Smooth muscle cell of the umbilical artery (primary cell): ENCODE data around the gene HOXA1. TPM values are rescaled to one million over a fixed set of nuclear protein-coding genes. Genes with fewer than 3 reads are reported as not detected.

Source experiments
- total RNA-seq: library from RNA; depleted of rRNA; stranded (reverse); fragments of >200 nt; gene quantifications from 2 replicates; pipeline ENCODE4 v1.2.3, GENCODE V29; 2014

Gene HOXA1
- total RNA-seq: 0.59 and 1.2 TPM in 2 replicates

DNA sequence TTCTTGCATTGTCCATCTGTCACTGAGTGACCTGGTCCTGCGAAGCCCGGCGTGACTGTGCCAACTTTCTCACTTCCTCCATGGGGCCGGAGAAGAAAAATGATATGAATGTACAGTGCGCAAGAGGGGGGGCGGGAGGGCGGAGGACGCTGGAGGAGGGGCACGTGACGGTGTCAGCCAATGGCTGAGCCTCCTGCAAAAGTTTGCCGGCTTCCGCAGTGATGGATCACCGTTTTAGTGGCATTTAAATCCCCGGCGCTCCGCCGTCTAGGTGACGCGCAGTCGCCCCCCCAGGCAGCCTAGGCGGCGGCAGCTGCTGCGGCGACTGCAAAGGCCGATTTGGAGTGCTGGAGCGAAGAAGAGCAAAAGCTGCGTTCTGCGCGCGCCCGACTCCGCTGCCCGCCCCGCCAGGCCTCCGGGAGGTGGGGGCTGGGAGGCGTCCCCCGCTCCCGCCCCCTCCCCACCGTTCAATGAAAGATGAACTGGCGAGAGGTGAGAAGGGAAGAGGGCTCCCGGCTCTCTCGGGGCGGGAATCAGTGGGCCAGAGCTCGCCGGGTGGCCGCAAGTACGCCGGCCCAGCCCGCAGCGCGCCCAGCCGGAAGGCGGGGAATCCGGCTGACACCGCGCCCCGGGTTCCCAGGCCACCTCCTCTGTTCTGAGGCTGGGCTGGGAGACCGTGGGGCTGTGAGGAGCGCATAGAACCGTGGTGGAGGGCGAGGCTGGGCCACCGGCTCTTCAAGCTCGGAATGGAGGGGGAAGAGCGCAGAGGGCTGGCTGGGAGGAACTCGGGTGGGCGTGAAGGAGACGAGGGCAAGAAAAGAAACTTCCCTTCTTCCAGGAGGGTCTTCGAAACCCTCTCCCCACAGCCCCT is at the start of gene HOXA1:
TSS of gene HOXA1 (minus strand) at position 104 of the 871 bp plus-strand sequence. CDS start at position 16, 88 bp downstream.

DNA sequence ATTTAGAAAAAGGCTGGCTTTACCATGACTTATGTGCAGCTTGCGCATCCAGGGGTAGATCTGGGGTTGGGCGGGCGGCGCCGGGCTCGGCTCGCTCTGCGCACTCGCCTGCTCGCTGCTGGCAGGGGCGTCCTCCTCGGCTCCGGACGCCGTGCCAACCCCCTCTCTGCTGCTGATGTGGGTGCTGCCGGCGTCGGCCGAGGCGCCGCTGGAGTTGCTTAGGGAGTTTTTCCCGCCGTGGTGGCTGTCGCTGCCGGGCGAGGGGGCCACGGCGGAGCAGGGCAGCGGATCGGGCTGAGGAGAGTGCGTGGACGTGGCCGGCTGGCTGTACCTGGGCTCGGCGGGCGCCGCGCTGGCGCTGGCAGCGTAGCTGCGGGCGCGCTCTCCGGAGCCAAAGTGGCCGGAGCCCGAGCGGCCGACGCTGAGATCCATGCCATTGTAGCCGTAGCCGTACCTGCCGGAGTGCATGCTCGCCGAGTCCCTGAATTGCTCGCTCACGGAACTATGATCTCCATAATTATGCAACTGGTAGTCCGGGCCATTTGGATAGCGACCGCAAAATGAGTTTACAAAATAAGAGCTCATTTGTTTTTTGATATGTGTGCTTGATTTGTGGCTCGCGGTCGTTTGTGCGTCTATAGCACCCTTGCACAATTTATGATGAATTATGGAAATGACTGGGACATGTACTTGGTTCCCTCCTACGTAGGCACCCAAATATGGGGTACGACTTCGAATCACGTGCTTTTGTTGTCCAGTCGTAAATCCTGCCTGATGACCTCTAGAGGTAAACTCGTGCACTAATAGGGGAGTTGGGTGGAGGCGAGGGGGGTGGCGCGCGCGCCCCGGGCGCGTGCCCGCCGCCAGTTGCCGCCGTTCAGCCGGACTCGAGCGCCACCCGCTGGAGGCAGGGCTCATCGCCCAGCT is 47.5 kb upstream of the HOXA1 start, which contains the start of gene HOXA5:
TSS of gene HOXA5 (minus strand) at position 659 of the 927 bp plus-strand sequence. CDS start at position 585, 74 bp downstream.

DNA sequence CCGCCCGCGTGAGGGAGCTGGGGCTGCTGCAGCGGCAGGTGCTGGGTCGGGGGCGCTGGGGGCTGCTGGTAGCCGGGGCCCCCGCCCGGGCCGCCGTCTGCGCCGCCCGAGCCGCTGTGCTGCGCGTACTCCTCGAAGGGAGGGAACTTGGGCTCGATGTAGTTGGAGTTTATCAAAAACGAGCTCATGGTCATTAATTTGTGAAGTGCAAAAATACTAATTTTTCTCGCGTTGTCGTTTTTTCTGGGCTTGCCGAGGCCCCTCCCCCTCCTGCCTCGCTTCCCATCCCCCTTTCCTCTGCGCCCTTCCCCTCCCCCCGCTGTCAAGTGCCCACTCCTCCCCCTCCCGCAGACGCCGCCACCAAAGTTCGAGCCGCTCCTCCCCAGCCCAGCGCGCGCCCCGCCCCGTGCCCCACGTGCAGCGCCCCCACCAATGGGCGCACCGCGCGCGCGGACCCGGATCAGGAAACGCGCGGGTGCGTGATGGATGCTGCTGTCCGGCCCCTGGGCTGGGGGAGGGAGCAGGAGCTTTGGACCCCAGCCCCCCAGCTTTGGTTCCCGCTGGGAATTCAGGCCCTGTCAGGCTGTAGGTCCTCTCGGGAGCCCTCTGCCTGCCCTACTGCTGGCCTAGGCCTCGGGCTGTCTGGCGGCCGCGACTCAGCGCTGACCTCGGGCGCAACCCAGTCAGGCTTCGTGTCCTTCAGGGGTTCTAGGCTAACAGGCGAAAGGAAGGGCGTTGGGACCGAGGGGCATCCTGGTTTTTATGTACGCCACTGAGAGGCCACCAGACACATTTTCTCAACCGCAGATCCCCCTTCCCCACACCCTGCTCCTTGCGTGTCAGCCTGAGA is 35.0 kb upstream of the HOXA1 start, which contains the start of gene HOXA4:
TSS of gene HOXA4 (minus strand) at position 218 of the 850 bp plus-strand sequence. CDS start at position 194, 24 bp downstream.

DNA sequence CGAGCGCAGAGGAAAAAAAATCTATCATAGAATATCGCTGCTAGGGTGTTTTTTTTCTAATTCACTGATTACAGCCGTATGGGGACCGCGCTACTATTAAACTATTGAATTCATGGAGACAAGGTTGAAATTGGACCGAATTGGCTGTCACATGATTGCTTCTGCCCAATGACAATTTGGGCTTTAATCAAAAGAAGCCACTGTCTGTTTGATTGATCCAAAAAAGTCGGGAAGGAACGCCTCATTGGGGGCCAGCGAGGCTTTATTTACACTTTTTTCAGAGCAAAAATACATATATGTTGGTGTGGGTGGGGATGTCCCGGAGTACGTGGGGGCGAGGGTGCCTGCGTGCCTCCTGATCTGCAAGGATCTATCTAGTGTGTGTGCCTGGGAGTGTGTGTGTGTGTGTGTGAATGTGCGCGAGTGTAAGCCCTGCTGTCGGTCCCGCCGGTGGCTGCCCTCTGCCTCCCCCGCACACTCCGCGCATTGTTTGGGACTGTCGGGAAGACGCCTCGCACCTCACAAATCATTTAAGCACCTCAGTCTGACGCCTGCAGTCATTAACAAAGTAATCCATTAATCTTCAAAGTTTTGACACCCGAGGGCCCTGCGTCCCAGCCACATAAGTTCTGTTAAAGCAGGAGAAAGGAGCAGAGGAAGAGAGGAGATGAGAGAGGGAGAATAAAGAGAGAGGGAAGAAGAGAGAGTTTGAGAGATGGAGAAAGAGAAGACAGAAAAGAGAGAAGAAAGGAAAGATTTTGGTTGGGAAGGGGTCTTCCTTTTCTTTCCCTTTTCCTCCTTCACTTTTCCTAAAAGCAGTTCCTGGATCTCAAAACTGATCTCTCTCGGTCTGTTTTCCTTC is 7.0 kb upstream of the HOXA1 start, which contains the start of gene HOXA2:
TSS of gene HOXA2 (minus strand) at position 103 of the 862 bp plus-strand sequence. CDS start 183 bp downstream, outside the sequence.

Other genes with a start within 250 kb of the HOXA1 start
- 14.6 and 25.3 TPM in 2 replicates for gene SKAP2, start 231.4 kb downstream of the HOXA1 start, total RNA-seq
- gene HOXA2, start 6.7 kb upstream of the HOXA1 start, total RNA-seq: 0.30 and 0.32 TPM in 2 replicates
- gene HOXA4, start 34.8 kb upstream of the HOXA1 start, total RNA-seq: 0.60 and 0.89 TPM in 2 replicates
- gene HOXA5, start 47.7 kb upstream of the HOXA1 start, total RNA-seq: 1.8 and 2.7 TPM in 2 replicates
- 3.6 and 5.8 TPM in 2 replicates for gene HOXA6, start 51.8 kb upstream of the HOXA1 start, total RNA-seq
- 3.1 and 6.8 TPM in 2 replicates for gene HOXA3, start 56.6 kb upstream of the HOXA1 start, total RNA-seq
- gene HOXA7, start 60.7 kb upstream of the HOXA1 start, total RNA-seq: 1.0 and 1.8 TPM in 2 replicates
- 8.6 and 13.5 TPM in 2 replicates for gene HOXA9, start 69.5 kb upstream of the HOXA1 start, total RNA-seq
- gene HOXA10, start 78.3 kb upstream of the HOXA1 start, total RNA-seq: 13.7 and 26.7 TPM in 2 replicates
- 13.2 and 13.4 TPM in 2 replicates for gene HOXA11, start 89.2 kb upstream of the HOXA1 start, total RNA-seq
- 6.8 and 10.0 TPM in 2 replicates for gene HOXA13, start 104.1 kb upstream of the HOXA1 start, total RNA-seq
- 0.09 TPM in 1 of 2 replicates, not detected in the other for gene EVX1, start 146.8 kb upstream of the HOXA1 start, total RNA-seq